HG03060 (cell line): ENCODE data around the gene HNF4A.

Experiments used
- ATAC-seq: cut with Tn5 transposase; IDR thresholded peaks from one replicate; pipeline ENCODE4 v1.9.1; 2021; ENCODE audit warnings: low read depth, moderate number of reproducible peaks; ENCODE audit not compliant: unreplicated experiment

HNF4A gene

DNA sequence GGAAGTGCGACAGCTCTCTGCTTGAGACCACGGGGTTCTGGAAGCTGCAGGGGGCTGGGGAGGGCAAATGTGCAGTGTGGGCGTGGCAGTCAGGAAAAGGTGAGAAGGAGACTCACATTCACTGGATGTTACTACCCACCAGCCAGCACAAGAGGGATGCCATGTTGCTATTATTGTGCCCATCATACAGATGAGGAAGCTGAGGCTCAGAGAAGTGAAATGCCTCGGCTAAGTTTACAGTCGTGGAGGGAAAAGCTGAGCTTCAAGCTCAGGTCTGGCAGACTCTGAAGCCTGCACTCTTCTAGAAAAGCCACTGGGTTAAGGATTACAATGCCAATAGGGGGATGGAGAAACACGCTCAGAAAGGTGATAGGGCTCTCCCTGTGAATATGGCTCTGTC is 34.4 kb downstream of the HNF4A start:
- ATAC-seq: no peak

- ATAC-seq: no peak
These were observed 34.8 kb downstream of the HNF4A start for GRCh38 chr20:44390280-44390679.

GRCh38 chr20:44392088-44392775 is 36.7 kb downstream of the HNF4A start:
- ATAC-seq: no peak

DNA sequence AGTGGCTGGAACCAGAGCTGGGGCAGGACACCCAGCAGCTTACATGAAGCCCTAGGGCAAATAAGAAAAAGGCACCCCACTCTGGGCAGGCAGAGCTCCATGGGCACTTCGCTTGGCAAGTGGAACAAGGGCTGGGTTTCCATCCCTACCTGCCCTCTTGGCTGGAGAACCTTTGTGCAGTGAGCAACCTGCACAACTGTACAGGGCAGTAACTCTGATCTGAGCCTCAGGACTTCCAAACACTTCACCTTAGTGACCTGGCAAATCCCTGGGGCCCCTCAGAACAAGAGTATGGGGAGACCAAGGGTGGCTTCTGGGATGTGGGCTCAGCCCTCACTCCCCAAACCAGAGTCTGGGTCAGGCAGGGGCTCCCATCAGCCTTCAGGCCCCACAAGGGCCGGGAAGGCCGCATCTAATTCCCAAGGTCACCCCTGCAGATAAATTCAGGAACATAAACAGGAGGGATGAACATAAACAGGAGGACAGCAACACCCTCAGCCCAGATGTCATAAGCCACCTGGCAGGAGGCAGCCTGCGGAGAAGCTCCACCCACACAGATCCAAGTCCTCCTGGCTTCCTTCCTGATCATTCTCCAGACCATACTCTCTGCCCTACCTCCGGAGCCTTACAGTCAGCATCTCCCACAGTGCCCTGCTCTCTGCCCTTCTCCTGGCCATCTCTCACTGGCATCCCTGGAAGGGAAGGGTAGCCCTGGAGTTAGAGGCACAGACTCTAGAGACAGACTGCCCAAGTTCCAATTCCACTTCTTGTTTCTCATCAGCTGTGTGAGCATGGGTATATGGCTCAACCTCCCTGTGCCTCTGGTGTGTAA is 37.5 kb downstream of the HNF4A start:
- ATAC-seq: no peak

- ATAC-seq: no peak
These were observed 38.3 kb downstream of the HNF4A start for GRCh38 chr20:44393608-44394451.

DNA sequence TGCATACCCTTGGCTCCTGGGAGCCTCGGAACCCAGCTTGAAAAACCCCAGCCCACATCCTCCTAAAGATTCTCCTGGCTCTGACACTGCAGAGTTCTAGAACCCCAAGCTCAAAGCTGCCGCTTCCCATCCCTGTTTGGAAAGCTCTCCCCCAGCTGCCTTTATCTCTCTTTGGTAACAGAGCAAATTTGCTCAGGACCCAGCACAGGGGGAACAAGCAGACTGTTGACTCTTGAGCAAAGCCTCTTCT is 38.9 kb downstream of the HNF4A start:
- ATAC-seq: no peak

- ATAC-seq: no peak
These were observed 39.4 kb downstream of the HNF4A start for GRCh38 chr20:44394702-44395460.

DNA sequence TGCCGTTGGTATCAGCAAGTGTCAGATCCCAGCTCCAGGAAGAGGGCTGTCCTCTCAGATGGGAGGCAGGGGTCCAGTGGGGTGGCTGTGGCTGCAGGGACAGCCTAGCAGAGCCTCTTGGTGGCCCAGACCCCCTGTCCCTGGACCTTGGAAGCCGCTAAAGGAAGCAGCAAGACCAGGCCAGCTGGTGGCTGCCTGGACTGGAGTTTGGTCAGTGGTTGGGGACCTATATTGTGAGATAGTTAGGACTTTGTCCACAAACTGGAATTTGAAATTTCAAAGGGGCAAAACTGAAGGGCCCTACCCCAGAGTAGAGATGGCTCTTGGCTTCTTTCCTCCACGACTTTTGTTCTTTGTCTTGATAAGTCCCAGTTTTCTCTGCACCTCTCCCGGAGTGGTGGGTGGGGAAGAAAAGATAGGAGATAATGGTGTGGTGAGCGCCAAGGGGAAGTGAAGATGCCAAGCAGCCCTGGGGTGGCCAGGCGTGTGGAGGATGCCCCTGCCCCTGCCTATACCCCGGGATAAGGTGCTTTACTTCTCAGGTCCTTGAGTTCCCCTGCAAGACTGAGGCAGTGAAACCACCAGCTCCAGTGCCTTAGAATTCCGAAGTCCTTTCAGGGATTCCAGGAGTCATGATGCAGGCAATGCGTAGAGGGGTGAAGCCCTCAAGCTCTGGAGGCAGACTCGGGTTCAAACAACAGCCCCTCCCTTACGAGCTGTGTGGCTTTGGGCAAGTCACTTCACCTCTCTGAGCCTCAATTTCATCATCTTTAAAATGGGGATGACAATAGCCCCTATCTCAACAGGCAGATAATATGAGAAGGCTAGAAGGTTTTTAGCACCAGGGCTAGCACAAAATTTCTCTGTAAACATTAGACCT is 40.2 kb downstream of the HNF4A start:
- no peak for ATAC-seq

DNA sequence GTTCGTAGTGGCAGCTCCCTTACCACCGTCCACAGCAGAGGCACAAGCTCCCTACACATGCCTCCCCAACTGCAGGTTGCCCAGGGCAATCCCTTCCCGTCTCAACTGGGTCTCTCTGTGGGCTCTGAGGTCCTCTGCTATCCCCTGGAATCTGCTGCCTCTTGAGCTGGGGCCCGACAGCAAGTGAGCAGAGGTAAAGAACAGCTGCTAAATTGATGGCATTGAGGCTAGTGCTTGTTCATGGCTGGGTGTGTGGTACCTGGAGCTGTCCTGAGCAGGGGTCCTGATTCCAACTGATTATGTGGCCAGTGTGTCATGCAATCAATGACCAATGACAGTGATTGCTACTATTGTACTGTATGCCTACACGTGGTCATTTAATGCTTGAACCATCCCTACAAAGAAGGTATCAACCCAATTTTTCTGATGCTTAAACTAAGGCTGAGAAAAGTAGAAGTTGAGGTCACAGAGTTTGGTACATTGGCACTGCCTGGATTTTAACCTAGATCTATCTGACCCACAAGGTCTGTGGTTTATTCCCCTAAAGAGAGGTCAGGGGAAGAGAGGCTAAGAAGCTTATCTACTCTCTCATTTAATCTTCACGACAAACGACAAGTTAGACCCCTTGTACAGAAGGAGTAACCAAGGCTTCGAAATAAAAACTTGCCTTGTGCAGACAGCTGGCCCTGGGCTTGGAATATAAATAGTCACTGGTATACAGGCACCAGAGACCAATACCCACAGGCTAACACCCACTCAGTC is 41.1 kb downstream of the HNF4A start:
- no peak for ATAC-seq

- ATAC-seq: no peak
These were observed 42.8 kb downstream of the HNF4A start for GRCh38 chr20:44398335-44398734.

- no peak for ATAC-seq
These were observed 43.9 kb downstream of the HNF4A start for GRCh38 chr20:44399446-44399845.

GRCh38 chr20:44400671-44400969 is 45.1 kb downstream of the HNF4A start:
- no peak for ATAC-seq

DNA sequence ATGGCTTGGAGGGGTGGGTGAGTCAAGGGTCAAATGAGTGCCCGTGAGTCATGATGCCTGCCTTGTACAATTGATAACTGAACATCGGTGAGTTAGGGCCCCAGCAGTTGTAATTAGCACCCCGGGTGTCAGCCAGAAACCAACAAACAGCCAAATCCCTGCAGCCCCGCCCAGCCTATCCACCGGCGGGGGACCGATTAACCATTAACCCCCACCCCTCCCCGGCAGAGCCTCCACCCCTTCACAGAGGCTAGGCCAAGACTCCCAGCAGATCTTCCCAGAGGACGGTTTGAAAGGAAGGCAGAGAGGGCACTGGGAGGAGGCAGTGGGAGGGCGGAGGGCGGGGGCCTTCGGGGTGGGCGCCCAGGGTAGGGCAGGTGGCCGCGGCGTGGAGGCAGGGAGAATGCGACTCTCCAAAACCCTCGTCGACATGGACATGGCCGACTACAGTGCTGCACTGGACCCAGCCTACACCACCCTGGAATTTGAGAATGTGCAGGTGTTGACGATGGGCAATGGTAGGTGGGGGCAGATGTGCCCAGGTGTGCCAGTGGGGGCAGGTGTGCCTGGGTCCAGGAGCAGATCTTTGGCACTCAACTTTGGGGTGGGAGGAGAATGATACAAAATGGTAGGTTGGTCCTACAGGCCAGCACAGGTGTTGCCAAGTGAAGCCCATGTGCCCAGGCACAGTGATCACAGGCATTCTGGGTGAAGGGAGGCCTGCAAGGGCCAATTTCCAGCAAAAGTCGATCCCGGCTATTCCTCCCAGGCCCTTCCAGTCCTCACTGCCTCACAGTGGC is 45.7 kb downstream of the HNF4A start:
- no peak for ATAC-seq

- no peak for ATAC-seq
These were observed 46.4 kb downstream of the HNF4A start for GRCh38 chr20:44401770-44402390.

DNA sequence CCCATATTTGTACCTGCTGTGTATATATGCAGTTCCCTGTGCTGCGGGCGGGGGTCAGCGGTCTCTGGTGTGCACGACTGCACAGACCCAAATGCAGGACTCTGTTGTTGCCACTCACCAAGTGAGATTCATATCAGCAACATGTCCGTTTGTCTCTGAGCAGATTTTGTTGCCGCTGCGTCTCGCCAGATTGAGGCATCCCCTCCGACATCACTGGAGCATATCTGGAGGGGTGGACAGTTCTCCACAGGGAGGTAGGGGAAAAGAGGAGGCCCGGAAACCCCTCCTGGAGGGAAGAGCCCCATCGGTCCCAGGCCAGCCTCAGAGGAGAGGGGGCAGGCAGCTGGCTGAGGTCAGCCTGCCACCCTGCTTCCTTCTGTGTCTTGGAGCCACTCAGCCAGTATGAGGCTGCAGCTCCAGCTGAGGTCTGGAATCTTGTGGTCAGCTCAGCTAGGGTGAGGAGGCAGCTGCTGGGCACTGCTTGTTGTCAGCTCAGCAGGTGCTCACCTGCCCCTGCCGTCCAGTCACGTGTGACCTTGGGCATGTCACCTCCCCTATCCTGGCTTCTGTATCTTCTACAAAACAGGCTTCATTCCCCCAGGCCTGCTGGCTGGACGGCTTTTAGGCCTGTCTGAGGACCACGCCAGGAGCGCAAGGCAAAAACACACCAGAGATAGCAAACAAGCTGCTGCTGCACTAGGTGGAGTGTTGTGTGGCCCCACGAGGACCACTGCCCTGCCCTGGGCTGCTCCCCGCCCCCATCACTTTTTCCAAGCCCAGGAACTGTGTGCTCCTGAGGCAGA is 47.1 kb downstream of the HNF4A start:
- ATAC-seq: no peak

- ATAC-seq: no peak
These were observed 48.0 kb downstream of the HNF4A start for GRCh38 chr20:44403194-44404112.
